DLD1 (cell line): ENCODE results near the gene ENPP1.

Experiments used
- in situ Hi-C: cut with HindIII; loops from 2 replicates; pipeline ENCODE4 v1.10.0; 2017; ENCODE audit warnings: low sequenced_read_pairs

The ENPP1 gene

DNA sequence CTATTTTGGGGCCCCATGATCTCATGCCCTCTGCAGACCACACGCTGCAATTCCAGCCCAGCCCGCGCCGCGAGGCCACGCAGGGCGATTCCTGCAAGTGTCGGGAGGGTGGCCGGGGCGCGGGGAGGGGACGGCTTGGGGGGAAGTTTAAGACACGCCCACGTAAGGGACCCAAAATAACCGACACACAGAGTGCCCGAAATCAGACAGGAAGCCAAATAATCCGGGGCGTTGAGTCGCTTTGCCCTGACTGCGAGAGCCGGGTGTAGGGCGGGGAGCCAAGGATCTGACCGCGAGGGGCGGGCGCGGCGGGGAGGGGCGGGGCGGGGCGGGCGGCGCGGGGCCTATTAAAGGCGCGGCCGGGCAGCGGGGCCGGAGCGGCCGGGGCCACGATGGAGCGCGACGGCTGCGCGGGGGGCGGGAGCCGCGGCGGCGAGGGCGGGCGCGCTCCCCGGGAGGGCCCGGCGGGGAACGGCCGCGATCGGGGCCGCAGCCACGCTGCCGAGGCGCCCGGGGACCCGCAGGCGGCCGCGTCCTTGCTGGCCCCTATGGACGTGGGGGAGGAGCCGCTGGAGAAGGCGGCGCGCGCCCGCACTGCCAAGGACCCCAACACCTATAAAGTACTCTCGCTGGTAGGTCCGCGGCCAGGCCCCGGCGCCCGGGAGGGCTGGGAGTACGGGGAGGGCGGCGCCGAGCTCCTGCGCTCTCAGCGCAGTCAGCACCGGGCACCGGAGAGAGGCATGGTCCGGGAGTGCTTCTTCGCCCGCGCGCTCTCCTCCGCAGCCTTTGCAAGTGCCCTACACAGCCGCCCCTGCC, at the start of gene ENPP1:
Gene ENPP1 (plus strand): TSS at position 377 of the 816 bp plus-strand sequence. CDS start 16 bp downstream, at position 393.
- in situ Hi-C loops = no loop called here

DNA sequence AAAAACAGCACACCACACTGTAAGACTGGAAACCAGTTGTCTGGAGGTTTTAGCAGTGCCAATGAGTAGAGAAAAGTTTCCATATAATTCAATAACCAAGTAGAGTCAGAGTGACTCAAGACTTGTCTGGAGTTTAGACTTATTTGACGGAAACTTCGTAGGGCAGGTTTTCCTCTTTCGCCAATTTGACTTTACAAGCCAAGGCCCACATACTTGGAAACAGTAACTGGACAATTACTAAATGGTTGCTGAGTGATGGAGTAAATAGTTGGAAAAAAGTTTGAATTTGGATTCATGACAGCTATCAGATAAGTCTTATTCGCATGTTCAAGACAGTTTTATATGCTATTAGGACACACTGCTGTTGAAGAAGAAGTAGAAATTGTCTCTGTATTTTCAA, 48.9 kb upstream of the ENPP1 start:
- in situ Hi-C loops = no loop called here

DNA sequence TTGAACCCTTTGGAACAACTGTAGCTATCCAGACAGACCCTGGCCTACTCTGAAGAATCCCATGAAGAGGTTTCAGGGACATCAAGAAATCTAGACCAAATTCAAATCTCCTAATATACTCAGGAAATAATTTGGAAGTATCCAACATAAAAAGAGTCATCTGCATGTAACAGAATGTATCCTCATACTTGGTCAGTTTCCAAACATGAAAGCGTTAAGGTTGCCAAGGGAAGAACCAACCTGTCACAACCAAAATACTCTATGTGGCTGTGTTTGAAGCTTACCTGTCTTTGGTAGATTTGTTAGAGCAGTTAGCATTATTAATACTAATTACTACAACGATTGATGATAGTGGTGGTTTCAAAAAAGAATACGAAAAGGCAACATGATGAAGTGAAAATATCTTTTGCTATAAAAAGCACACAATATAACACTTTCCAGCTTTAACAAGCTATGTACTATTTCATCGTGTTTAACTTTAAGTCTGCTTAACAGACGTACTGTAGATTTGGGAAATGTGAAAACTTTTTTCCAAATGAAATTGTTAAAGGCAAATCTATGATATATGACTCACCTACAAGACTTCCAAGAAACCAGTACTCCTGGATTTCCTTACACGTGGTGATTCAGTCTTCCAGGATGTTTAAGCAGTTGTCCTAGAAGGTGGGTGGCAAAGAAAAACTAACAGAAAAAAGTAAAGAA, 46.6 kb upstream of the ENPP1 start:
- in situ Hi-C loops = no loop called here

DNA sequence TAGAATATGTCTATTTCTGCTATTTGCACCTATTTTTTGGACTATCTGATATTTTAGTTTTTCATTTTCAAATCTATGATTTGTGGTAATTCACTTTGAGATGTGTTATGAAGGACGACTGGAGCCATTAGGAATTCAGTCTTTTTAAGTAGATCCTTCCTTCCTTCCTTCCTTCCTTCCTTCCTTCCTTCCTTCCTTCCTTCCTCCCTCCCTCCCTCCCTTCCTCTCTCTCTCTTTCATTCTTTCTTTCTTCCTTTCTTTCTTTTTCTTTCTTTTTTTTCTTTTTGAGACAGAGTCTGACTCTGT, 46.1 kb upstream of the ENPP1 start:
- in situ Hi-C loops = no loop called here

DNA sequence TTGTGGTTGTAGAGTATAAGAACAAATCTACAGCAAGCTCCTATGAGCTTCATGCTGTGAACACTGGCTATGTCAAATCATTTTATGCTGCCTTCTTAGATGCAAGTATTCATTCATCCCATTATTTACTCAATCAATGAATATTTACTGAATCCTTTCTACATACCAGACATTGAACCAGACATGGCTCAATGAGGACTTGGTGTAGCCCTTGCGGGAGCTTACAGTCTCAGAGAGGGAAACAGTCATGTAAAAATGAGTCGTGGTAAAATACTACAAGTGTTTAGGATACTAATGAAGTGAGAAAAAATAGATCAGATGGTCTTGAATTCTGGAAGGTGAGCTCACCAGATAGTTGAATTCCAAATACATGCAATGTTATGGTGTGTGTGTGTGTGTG, 44.8 kb upstream of the ENPP1 start:
- in situ Hi-C loops = no loop called here

DNA sequence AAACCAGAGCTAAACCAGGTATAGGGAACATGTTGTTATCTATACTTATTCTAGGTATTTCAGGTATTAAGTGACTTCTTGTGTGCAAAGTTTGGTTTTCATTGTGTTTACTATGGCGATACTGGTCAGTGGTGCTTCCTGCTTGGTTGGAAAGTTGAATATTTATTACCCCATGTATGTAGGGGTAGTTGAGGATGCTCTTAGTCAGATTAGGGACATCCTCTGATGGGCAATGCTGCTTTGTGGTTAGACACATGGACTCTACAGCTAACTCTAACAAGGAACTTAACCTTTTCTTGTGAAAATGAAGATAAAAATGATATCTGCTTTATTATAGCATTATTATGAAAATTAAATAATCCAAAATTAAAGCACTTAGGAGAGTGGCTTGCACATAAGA, 44.1 kb upstream of the ENPP1 start:
- in situ Hi-C loops = no loop called here

DNA sequence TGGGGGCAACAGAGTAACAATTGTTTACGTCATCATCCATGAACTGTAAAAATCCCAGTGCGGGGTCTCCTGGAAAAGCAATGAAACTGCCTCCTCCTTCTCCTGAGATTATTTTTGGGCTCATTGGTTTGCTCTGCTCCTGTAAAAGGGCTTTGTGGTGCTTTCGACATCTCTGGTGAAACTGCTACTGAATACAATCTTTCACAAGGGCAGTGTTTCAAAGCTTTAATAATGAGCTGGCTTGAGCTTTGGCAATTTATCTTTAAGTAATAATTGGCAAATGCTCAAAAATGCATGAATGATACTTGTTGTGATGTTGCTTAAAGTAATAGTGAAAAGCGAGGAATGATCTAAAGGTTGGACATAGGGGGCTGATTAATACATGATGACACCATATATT, 43.5 kb upstream of the ENPP1 start:
- in situ Hi-C loops = no loop called here

DNA sequence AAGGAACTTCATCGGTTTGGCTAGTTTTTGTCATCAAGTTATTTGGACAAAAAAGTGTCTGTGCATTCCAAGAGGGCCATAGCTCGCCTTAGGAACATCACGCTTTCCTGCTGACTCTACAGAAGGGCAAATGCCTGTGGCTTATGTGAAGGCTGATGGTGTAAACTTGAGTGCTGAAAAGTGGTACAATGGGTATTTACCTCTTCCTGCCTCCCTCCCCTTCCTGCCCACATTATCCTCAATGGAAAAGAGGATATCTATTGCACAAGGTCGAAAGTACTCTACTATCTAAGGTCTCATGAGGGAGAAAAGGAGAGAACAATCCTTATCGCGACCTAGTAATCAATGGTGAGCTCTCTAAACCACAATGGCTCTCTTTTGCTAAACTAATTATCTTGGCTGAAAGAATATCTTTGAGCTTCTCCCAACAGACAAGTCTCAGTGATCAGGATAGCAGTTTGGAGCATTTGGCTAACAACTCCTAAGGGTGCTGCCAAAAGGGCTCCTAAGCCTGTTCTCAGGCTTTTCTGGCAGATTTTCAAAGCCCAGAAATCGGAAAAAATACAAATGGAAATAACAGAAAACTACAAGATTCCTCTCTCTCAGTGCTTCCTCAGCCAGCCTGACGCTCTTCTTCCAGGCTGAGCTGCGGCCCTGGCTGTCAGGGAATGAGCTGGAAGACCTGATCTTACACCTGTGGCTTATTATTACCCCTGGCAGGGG, 42.6 kb upstream of the ENPP1 start:
- in situ Hi-C loops = no loop called here

DNA sequence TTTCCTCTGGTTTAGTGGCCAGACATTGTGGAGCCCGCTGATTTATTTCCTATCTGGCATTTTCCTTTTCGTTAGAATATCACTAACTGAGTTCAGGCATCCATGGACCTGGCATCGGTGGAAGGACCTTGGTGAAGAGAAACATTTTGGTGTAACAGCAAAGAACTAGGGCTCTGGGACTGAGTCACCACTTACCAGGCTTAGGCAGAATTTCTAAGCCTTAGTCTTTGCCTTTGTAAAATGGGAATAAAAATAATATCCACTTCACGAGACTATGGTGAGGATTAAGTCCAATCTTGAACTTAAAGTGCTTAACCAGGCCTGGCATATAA, 42.0 kb upstream of the ENPP1 start:
- in situ Hi-C loops = no loop called here

DNA sequence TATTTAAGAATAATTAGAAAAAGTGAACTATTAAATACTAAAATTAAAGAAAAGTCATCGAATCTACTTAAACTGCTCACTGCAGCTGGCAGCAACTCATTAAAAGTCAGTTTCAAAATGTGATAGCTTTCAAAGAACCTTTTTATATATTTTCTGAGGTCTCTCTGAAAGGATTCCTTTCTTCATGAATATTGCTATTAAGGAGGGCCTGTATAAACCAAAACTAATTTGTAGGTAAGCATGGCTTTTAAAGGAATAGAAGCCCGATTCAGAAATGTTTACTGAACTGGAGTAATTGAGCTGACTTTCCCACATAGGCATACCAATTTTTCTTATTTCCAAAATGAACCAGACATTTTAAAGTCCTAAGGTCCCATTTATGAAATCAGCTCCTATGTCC, 41.2 kb upstream of the ENPP1 start:
- in situ Hi-C loops = no loop called here

DNA sequence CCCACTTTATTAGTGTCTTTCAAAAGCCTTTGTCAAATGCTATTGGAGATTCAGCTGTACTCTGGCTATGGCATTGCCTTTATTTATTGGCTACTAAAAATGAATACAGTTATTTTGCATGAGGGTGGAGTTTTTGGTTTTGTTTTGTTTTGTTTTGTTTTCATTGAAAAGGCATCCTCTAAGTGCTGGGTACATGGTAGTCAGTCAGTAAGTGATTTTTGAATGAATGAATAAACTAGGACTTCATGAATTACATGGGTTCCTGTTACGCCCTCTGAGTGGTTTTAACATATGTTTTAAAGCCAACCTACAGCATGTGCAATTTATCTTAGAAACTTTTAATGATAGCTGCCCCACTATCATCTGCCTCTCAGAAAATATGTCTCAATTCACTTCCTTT, 38.9 kb upstream of the ENPP1 start:
- in situ Hi-C loops = no loop called here

DNA sequence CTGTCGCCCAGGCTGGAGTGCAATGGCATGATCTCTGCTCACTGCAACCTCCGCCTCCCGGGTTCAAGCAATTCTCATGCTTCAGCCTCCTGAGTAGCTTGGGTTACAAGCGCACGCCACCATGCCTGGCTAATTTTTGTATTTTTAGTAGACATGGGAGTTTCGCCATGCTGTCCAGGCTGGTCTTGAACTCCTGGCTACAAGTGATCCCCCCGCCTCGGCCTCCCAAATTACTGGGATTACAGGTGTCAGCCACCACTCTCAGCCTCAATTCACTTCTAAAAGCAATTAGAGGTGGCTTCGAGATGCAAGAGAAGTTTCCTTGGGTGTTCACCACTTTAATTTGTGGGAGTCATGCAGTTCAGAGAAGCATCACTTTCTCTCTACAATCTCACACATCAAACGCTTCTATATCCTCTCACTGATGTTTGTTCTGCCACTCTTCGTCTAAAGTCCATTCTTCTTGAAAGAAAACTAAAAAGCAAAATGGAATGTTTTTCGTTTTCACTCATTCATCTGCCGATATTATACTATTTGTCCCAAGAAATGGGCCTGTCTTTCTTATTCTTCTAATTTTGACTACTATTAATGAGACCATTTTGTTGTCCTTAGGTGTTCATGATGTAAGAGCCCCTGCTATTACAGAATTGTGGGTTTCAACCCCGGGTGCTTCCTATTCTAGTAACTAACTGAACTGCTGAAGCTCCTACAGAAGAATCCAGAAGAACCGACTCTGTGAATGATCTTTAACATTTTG, 38.3 kb upstream of the ENPP1 start:
- in situ Hi-C loops = no loop called here

DNA sequence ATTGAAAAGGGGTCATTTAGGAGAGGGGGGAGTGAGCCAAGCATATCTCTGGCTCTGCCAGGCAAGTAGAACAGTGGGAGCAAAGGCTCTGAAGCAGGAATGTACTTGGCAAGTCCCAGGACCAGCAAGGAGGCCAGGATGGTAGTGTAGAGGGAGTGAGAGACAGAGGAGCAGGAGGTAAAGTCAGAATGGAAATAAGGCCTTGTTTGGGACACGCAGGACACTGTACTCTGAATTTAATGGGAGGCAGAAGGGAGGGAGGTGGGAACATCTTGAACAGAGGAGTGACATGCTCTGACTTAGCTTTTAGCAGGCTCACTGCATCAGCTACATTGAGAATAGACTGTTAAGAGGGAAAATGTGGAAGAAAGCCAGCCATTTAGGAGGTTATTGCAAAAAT, 37.0 kb upstream of the ENPP1 start:
- in situ Hi-C loops = no loop called here

DNA sequence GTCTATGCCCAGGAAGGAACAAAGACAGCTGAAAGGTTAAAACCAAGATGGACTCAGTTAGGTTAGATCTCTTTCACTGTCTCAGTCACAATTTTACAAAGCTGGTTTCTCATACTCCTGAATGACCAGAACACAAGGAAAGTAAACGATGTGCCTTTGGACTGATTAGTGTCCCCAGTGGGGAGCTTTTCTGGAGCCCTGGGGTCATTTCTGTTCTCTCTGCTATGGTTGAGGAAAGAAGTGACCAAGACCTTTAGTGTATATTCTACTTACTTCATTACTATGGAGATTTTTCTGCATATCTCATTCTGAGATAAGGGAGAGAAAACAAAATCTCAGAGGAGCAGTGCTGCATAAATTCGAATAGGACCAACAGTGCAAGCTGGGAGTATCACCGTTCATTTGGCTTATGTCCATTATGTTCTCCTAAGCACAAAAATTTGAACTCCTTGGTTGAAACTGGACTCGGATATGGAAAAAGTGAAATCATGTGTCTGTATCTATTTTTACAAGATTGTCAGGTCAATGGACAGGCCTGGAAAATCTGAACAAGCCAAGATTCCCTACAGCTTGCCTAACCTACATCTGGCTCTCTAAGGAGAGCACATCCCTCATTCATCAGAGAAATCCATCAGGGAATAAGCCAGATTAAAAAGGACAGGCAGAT, 34.4 kb upstream of the ENPP1 start:
- in situ Hi-C loops = no loop called here

DNA sequence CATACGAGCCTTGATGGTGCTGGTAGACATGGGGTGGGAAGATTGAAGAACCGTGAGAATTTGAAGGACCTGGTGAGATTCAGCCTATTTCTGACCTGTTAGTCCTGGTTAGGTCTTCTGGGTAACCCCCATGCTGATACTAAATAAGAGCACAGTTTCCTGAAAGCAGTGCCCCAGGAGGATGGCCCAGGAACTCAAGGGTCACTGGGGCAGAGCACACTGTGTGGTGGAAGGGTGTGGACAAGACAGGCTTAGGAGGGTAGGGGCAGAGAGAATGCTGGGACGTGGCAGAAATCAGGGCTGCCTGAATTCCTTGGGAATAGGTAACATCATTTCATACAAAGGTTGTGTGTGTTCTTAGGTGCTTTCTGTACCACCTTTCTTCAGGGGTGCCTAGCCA, 31.9 kb upstream of the ENPP1 start:
- in situ Hi-C loops = no loop called here

DNA sequence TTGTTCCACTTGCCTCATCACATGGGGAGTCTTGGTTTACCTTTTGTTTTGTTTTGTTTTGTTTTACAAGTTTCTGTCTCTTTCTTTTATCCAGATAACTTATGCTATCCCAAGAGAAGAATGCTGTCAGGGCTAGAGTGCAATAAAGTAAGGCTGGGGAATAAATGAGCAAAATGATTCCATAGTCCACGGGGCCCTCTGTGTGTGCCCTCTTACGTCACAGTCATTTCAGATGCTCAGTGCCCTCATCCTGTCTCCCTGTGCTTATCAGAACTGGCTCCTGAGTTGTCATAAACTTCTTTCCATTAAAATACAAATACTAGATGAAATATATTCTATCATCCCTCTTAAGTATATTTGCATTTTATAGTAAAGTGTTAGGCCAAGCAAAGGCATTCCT, 30.8 kb upstream of the ENPP1 start:
- in situ Hi-C loops = no loop called here

DNA sequence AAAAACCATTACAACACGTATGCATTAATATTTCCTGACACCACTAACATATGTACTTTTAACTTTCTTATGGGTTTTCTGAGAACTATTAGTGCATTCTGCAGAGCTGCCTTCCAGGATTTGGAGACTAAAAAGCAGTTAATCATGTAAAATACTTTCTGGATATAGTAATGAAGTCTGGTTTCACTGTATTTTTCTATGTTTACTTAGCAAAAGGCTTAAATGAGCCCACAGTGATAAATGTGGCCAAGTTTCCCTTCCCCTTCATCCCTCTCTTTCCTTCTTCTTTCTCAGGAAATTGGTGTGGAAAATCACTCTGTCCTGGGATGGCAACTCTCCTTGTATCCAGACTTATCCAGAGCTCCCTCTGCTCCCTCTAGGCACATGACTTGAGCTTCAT, 29.7 kb upstream of the ENPP1 start:
- in situ Hi-C loops = no loop called here

DNA sequence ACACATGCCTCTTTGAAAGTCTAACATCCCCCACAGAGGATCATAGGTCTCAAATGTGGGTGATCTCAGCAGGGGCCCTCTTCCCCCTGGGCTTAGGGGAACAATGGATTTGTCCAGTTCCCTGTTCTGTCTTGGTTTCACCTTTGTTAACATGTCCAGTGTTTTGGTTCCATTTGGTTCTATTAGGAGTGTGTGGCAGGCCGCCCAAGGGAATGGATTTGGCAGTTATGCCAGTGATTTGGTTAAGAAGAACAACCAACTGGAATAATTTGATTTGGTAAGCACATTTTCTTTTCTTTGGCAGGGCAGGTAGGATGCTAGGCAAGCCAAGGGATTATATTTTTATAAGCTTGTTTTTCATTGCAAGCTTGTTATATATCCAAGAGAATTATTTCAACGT, 28.5 kb upstream of the ENPP1 start:
- in situ Hi-C loops = no loop called here

DNA sequence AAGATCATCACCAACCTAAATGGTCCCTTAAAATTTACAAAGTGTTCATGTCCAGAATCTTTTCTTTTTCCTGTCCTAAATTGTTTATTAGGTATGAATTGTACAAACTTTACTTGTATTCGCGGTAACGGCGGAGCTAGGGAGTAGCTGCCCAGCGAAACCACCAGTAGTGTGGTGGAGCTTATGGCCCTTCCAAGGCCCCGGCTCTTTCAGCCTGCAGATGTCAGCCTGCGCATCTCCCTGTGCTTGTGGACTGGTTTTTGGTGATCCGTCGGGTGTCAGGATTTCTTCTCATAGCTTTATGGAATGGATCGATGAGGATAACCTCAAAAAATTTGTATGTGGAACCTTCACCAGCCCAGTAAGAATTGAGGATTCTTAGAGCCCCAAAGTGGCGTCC, 27.2 kb upstream of the ENPP1 start:
- in situ Hi-C loops = no loop called here

DNA sequence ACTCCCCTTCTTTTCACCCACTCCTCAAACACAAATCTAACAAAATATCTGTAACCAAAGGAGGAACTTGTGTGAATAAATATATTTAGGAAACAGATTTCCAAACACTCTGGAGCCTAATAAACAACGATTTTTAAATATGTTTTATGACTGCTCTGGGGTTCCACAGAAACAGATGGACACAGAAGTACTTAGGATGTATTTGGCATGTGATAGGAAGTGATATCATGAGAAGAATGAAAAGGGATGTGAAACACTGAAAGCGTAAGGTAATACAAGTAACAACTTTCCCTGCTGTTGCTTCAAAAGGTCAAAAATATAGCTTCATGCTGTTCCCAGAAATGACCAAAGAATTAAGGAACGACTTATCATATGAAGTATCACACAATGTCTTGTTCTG, 26.1 kb upstream of the ENPP1 start:
- in situ Hi-C loops = no loop called here

DNA sequence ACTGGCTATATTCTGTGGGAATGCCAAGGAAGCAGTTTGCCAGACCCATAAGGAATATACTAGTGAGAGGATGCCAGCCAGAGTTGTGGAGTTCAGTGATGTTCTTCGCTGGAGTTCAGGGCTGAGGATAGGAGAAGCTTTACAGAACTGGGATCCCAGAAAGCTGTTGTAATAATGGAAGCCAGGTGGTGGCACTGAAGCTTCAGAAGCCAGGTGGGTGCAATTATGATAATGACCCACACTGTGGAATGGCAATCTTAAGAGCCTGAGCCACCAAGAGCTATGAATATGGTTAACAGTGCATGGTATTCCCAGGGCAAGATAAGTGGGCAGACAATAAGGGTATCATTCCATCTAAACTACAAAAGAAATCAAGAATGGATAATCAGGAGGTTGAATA, 25.1 kb upstream of the ENPP1 start:
- in situ Hi-C loops = no loop called here
